HG03064 (cell line): ENCODE data around the gene PRTG.
"Not testable (repeated sequence)": the region's sequence is repeated elsewhere in the genome, so short reads cannot be mapped to it uniquely, and the experiment has no call there.

Source experiments
- ATAC-seq: cut with Tn5 transposase; IDR thresholded peaks from one replicate; pipeline ENCODE4 v1.9.1; 2021; ENCODE audit warnings: low read depth; ENCODE audit not compliant: unreplicated experiment

Gene PRTG, protein sequence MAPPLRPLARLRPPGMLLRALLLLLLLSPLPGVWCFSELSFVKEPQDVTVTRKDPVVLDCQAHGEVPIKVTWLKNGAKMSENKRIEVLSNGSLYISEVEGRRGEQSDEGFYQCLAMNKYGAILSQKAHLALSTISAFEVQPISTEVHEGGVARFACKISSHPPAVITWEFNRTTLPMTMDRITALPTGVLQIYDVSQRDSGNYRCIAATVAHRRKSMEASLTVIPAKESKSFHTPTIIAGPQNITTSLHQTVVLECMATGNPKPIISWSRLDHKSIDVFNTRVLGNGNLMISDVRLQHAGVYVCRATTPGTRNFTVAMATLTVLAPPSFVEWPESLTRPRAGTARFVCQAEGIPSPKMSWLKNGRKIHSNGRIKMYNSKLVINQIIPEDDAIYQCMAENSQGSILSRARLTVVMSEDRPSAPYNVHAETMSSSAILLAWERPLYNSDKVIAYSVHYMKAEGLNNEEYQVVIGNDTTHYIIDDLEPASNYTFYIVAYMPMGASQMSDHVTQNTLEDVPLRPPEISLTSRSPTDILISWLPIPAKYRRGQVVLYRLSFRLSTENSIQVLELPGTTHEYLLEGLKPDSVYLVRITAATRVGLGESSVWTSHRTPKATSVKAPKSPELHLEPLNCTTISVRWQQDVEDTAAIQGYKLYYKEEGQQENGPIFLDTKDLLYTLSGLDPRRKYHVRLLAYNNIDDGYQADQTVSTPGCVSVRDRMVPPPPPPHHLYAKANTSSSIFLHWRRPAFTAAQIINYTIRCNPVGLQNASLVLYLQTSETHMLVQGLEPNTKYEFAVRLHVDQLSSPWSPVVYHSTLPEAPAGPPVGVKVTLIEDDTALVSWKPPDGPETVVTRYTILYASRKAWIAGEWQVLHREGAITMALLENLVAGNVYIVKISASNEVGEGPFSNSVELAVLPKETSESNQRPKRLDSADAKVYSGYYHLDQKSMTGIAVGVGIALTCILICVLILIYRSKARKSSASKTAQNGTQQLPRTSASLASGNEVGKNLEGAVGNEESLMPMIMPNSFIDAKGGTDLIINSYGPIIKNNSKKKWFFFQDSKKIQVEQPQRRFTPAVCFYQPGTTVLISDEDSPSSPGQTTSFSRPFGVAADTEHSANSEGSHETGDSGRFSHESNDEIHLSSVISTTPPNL

DNA sequence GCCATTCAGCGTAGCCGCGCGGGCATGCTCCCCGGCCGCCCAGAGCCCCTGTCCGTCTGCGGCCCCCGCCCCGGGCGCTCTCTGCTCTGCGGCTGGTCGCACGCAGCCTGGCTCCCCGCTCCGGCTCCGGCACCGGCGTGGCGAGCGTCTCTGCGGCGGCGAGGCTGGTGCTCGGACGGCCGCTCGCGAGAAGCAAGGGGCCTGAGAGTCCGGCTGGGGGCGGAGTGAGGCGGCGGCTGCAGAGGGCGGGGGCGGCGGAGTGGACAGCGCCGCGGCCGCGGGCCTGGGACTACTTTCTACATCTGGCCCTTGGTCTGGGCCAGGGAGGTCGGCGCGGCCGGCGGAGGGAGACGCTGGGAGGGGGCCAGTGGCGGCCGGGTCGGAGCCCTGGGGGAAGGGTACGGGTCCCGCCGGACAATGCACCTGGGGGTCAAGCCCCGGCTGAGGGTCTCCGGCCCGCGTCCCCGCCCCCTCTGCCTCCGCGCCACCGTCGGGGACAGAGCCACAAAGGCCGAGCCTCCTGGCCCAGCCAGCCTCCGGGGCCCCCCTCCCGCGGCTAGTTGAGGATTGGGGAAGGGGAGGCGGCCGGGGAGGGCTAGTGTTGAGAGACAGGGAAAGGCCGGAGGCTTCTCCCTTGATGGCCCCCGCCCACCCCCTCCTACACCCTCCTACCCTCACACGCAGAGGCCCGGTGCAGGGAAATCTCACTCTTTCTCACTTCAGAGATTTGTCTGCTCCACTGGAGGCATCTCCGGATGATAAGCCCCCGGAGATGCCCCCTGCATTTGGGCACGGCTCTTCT is at the start of gene PRTG:
Gene PRTG (minus strand): TSS at position 226 of the 802 bp plus-strand sequence. CDS start 221 bp downstream, at position 5.
- ATAC-seq: no peak

DNA sequence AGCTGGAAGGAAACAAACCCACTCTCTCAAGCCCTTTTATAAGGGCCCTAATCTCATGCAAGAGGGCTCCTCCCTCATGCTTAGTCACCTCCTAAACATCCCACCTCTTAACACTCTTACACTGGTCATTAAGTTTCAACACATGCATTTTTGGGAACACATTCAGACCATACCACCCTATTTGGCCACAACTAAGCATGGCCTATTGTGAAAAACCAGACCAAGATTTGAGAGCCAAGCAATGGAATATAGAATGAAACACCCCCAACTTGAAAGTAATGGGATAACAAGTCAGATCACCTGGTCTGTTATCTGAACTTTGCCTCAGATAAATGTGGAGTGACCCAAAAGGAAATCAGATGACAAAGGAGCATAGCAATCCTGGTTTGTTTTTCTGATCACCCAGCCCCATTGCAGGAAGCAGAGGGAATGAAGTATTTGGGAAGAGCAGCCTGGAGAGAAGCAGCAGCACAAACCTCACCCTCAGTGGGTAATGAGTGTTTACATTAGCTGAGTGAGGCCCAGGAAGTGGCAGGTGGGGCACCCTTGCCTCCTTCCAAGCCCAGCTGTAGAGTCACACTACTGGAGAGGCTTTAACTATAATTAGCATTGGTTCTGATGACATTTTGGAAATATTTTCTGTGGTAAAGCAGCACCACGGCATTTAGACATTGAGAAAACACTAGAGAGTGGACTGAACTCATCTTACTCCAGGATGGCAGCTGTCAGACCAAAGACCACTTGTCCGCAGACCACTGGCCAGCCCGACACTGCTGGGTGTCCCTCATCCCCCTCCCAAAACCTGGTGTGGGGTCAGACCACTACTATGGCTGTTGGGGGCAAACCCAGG is 48.8 kb upstream of the PRTG start:
- no peak for ATAC-seq

DNA sequence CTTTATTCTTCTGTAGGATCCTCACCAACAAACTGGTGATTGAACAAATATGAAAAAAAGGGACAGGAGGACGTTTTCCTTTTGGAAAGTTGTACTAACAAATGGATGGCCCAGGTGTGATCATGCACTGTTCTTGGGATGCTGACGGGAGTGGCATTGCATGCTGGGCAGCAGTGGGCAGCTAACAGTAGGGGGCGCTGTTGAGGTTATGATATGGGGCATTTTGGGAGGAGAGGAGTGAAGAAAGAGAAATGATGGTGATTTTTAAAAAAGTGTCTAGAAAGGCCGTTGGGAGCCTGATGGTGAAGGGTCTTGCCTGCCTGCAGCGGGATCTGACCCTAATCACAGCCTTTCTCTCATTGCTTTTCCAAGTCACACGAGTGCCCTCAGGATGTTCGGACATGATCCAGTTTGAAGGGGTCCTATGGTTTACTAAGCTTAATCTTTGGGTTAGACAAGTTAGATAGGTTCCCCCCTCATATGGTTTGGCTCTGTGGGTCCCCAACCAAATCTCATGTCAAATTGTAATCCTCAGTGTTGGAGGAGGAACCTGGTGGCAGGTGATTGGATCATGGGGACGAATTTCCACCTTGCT is 46.2 kb upstream of the PRTG start:
- no peak for ATAC-seq

DNA sequence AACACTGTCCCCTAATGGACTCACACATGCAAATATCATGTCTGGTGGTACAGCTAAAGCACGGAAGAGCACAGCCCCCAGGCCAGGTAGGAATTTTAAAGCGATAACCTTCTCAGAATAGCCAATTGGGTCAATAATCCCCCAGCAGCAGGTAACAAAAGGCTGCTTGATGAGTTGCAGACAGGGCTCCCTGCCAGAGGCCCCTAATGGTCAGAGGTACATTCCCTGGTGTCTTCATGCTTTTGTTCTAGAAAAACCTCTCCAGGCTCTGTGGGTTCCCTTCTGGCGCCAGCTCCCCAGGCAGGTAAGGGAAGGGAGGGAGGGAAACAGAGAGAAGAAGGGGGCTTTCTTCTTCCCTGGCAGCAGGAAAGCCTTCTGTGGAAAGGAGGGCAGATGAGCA is 43.4 kb upstream of the PRTG start:
- no peak for ATAC-seq

DNA sequence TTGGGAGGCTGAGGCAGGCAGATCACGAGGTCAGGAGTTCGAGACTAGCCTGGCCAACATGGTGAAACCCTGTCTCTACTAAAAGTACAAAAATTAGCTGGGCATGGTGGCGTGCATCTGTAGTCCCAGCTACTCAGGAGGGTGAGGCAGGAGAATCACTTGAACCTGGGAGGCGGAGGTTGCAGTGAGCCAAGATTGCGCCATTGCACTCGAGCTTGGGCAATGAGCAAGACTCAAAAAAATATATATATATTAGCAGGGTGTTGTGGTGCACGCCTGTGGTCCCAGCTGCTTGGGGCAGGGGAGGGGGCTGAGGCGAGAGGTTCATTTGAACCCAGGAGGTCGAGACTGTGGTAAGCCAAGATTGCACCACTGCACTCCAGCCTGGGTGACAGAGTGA is 42.6 kb upstream of the PRTG start:
- not testable (repeated sequence) for ATAC-seq

DNA sequence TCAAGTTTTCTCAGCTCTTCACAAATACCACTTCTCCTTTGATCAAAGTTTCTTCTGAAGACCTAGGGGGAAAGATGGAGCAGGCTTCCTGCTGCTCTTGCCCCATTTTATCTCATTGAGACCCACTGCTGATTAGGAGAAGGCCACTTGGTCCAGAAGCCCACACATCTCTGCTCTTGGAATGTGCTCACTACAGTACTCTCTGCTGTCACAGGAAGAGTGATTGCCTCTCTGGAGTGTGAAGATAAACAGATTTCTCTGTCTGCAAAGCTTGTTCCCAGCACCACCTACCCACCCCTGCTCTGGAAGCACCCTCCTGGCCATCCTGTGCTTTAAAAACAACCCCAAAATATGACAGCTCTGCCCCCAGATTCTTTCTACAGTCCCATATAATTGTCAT is 41.3 kb upstream of the PRTG start:
- ATAC-seq: no peak

DNA sequence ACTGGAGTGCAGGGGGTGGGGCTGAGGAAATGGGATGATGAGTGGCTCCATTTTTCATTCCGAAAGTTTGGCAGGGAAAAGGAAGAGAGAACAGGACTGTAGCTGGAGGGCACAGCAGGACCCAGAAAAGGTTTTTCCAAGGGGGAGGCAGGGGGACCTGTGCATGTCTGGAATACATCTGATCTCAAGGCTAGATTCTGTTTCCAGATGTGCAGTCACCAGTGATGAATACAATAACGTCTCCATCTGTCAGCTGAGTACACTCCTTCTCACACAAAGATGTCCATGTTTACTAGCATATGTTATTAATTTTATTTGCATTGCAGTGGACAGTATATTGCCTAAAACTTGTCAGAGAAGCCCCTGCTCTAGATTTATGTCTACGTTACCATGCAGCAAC is 39.9 kb upstream of the PRTG start:
- no peak for ATAC-seq

DNA sequence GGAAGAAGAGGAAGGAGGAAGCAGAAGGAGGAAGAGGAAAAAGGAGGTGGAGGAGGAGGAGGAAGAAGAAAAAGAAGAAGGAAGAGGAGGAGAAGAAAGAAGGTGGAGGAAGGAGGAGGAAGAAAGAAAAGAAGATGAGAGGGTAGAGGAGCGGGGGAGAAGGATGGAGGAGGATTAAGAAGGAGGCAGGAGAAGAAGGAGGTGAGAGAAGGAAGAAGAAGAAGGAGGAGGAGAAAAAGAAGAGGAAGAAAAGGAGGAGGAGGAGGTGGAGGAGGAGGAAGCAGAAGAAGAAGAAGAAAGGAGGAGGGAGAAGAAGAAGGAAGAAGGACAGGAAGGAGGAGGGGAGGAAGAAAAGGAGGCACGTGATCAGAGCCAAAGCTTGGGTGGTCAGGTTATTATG is 37.3 kb upstream of the PRTG start:
- no peak for ATAC-seq

DNA sequence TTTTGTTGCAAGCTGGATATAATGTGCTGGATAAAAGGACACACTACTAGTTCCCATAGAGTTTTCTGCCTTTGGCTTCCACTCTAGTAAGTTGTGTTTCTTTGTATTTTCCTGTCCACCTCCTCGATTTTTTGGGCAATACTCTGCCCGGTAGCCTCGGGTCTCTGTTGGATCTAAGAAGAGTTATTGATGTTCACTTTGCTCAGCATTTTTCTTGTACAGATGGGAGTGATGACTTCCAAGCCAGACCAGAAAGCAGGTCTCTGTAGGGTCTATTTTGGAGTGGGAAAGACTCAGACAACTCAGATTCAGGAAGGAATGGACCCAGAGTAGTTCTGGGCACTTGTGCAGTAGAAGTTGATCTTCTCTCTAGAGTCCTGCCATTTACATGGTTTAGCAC is 36.0 kb upstream of the PRTG start:
- no peak for ATAC-seq

DNA sequence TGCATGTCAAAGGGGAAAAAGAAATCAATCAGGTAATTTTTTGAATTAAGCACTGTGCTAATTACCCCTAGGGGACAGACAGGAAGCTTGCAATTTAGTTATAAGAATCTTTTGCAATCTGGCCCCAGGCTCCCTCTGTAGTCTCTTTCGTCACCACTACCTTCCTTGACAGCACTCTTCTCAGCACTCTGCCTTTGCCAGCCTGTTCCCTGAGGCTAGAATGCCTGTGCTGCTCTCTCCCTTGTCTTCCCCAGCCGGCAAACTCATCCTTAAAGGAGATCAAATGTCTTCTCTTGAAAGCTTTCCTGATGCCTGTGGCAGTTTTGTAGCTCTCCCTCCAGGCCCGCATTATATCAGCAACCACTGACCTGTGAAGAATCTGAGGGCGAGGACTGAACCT is 32.4 kb upstream of the PRTG start:
- ATAC-seq: no peak

DNA sequence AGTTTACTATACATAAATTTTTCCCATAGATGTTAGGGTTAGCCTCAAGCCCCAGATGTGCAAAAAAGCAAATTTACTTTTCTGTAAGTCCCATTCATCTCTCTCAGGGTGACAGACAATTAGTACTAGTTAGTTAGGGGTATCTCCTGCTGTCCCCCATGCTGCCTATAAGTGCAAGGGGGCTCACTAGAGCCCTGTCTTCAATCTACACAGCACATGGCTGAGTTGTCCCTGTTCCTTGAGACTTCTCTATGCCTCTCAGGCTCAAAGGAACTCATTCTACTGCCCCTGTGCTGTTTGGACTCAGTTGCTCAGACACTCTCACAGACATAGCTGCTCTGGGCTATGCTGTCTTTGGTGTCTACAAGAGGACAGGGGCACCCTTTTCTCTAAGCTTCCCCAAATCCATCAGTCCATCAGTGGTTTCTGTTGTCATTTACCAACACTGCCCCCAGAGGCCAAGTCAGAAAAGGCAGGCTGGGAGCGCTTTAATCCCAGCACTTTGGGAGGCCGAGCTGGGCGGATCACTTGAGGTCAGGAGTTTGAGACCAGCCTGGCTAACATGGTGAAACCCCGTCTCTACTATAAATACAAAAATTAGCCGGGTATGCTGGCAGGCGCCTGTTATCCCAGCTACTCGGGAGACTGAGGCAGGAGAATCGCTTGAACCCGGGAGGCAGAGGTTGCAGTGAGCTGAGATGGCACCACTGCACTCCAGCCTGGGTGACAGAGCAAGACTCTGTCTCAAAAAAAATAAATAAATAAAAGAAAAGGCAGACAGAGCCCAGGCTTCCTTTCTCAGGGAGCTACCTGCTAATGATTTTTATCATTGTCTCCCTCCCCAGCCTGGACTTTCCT is 31.4 kb upstream of the PRTG start:
- no peak for ATAC-seq

DNA sequence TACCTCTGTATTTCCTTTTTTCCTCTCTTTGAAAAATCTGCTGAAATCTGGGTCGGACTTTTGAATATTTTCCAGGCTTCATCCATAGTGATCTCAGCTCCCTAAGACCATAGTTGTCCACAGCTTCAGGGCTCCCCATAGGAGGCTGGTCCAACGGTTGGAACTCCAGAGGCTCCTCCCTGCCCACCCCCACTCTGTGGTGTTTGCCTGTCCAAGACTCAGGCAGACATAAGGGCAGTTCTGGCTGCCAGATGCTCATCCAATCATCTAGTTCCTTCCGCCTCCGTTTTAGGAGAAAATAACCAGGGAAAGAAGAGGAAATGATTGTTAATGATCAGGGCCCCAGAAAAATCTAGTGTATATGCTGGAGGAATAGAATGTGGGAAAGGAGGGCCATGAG is 27.9 kb upstream of the PRTG start:
- no peak for ATAC-seq

DNA sequence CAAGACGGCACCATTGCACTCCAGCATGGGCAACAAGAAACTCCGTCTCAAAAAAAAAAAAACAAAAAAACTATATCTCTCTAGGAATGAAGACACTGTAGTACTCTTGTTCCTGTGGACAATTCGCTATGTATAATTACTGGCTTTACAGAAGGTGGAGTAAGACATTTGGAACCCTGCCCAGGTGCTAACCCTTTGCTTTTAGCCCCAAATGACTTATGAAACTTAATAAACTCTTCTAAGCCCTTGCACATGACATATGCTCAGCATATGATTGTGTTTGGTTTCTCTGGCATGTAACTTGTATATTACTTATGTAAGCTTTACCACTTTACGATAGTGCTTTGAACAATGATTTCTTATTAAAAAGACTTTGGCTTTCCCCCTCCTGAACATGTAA is 27.3 kb upstream of the PRTG start:
- no peak for ATAC-seq

DNA sequence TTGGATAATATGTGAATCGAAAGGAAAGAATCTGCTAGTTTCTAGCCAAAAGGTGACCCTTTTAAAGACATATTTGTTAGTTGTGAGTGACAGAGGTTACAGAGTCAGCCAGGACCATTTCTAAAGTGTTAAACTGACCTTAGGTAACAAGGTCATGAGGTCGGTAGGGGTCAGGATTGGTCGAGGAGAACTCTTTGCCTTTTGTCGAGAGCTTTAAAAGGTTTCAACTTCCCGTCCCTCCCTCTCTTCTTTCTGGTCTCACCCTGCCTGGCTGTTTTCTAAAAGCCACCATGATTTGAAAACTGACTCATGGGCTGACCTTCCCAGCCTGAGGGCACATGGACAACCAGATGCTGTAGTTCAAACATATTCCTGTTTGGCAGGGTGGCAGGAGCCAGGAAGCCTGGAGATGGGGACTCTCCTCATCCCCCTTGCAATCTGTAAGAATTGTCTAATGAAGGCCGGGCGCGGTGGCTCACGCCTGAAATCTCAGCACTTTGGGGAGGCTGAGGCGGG is 25.8 kb upstream of the PRTG start:
- no peak for ATAC-seq

DNA sequence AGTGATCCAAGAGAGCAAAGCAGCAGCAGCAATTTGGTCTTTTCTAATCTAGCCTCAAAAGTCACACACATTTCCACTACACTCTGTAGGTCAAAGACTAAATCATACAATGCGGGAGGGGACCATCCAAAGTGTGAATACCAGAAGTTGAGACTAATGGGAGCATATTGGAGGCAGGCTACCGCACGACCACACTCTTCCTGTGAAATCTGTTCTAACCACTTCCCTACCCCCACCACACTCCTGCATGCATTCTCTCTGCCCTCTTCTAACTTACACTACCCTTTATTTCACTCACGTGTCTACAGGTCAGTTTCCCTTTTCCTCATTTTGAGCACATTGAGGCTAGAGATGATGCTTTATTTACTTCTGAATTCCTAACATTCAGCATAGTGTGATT is 23.7 kb upstream of the PRTG start:
- ATAC-seq: no peak

DNA sequence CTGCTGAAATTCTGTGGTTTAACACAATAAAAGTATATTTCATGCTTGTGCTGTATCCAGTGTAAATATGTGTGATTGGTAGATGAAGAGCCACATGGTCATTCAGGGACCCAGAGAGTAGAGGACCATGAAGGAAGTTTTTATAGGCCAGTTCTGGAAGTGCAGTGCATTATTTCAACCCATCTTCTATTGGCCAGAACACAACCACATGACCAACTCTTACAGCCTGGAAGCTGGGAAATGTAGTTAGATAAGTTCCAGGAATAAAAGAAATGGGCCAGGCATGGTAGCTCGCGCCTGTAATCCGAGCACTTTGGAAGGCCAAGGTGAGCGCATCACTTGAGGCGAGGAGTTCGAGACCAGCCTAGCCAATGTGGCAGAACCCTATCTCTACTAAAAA is 21.4 kb upstream of the PRTG start:
- no peak for ATAC-seq

DNA sequence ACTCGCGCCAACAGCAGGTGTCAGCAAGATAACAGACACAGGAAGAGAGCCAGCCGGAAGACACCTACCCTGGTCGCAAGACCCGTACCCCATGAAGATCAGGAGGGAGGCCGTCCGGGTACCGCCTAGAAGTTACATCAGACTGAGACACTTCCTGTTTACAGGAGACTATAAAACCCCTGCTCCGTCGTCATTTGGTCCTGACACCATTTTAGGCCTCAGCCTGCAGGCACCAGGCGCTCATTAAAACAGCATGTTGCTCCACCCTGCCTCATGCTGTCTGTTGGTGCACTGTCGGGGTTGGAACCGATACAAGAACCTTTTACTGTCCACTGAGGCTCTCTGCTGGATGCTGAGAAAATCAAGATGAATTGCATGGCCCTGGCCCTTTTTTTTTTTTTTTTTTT is 15.6 kb upstream of the PRTG start:
- no peak for ATAC-seq

DNA sequence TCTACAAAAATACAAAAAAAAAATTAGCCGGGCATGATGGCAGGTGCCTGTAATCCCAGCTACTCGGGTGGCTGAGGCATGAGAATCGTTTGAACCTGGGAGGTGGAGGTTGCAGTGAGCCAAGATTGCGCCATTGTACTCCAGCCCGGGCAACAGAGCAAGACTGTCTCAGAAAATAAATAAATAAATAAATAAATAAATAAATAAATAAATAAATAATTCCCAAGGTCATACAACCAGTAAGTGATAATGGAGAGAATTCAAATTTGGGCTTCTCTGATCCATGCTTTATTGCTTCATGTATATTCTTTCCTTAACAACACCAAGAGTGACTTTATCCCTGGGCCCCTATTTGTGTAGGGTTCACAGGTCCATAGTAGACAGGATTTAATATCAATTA is 10.5 kb upstream of the PRTG start:
- not testable (repeated sequence) for ATAC-seq
